SK-N-SH (cell line): ENCODE data around the gene TSPAN10. TPM values are rescaled to one million over a fixed set of nuclear protein-coding genes. Genes with fewer than 3 reads are reported as not detected.

Experiments used
- CTCF ChIA-PET: fragments of 300-600, 350-600 bp; formaldehyde crosslinking; extraction: SDS; loops from one replicate; lab custom pipeline; 2021; lab: Yijun Ruan, JAX
- POLR2A ChIA-PET: fragments of 350-600 bp; sonication (Branson Sonifier 250); formaldehyde crosslinking; extraction: SDS; loops from one replicate; lab custom pipeline; 2020; ENCODE audit warnings: antibody characterized with exemption, inconsistent platforms; lab: Yijun Ruan, JAX
- DNase-seq: peaks from one replicate; pipeline ENCODE4 v3.0.0; 2012
- H2AFZ ChIP-seq: fragments of 200-600 bp; sonication (generic); 2 replicates; pipeline ENCODE4 v1.8.1; 2016; ENCODE audit warnings: antibody characterized with exemption, mild to moderate bottlenecking, low read depth
- H3F3A ChIP-seq: fragments of 200-600 bp; sonication (generic); replicated peaks from 2 replicates; pipeline ENCODE3; 2016; ENCODE audit warnings: antibody characterized with exemption, mild to moderate bottlenecking; ENCODE audit not compliant: insufficient read depth
- H3K27ac ChIP-seq, 2 experiments: fragments of 200-500 bp in 1 of 2; fragments of 200-600 bp in 1 of 2; sonication (Bioruptor generic) in 1 of 2; sonication (generic), shearing (Covaris generic) in 1 of 2; 2 replicates each; pipeline versions ENCODE4 v1.5.1 to v1.6.1; 2014 to 2016; ENCODE audit warnings: low read depth in 2 of 2, inconsistent platforms in 1 of 2, low read length in 1 of 2, mild to moderate bottlenecking in 1 of 2, mixed read lengths in 1 of 2
- H3K27me3 ChIP-seq: fragments of 200-600 bp; sonication (generic), shearing (Covaris generic); 2 replicates; pipeline ENCODE4 v1.6.1; 2016; ENCODE audit warnings: mixed run types; ENCODE audit not compliant: insufficient read depth
- H3K36me3 ChIP-seq, 2 experiments: fragments of 200-500 bp in 1 of 2; fragments of 200-600 bp in 1 of 2; sonication (Bioruptor generic) in 1 of 2; sonication (generic) in 1 of 2; replicated peaks in 1 of 2; 2 replicates each; pipeline versions ENCODE3 to v1.5.1; 2014 to 2016; ENCODE audit warnings: low read length in 1 of 2, mild to moderate bottlenecking in 1 of 2; ENCODE audit not compliant: insufficient read depth in 2 of 2, control insufficient read depth in 1 of 2
- H3K4me1 ChIP-seq, 2 experiments: fragments of 200-500 bp in 1 of 2; fragments of 200-600 bp in 1 of 2; sonication (Bioruptor generic) in 1 of 2; sonication (generic), shearing (Covaris generic) in 1 of 2; 2 replicates each; pipeline versions ENCODE4 v1.5.1 to v1.6.1; 2014 to 2016; ENCODE audit warnings: low read depth in 1 of 2, low read length in 1 of 2, mixed run types in 1 of 2; ENCODE audit not compliant: insufficient read depth in 2 of 2, control insufficient read depth in 1 of 2
- H3K4me2 ChIP-seq: fragments of 200-600 bp; sonication (generic), shearing (Covaris generic); 2 replicates; pipeline ENCODE4 v1.6.1; 2017; ENCODE audit warnings: mixed run types
- H3K4me3 ChIP-seq, 2 experiments: fragments of 200-500 bp in 1 of 2; fragments of 200-600 bp in 1 of 2; sonication (Bioruptor generic) in 1 of 2; sonication (generic), shearing (Covaris generic) in 1 of 2; 2 replicates each; pipeline versions ENCODE4 v1.5.1 to v1.8.1; 2014 to 2016; ENCODE audit warnings: low read depth in 2 of 2, inconsistent platforms in 1 of 2, low read length in 1 of 2, mild to moderate bottlenecking in 1 of 2, mixed read lengths in 1 of 2, moderate library complexity in 1 of 2
- H3K79me2 ChIP-seq: fragments of 200-600 bp; sonication (generic); 2 replicates; pipeline ENCODE4 v1.8.1; 2017; ENCODE audit warnings: mild to moderate bottlenecking; ENCODE audit not compliant: insufficient read depth
- H3K9ac ChIP-seq: fragments of 200-600 bp; sonication (generic); 2 replicates; pipeline ENCODE4 v1.6.1; 2017; ENCODE audit warnings: mixed run types
- H3K9me2 ChIP-seq: fragments of 200-600 bp; sonication (generic); 2 replicates; pipeline ENCODE4 v1.6.1; 2017; ENCODE audit warnings: mixed run types
- H3K9me3 ChIP-seq: fragments of 200-600 bp; sonication (generic); 2 replicates; pipeline ENCODE4 v1.6.1; 2017; ENCODE audit warnings: mixed run types, mild to moderate bottlenecking, moderate library complexity
- H4K20me1 ChIP-seq: fragments of 200-600 bp; sonication (generic); 2 replicates; pipeline ENCODE4 v1.6.1; 2017; ENCODE audit warnings: mild to moderate bottlenecking, mixed run types; ENCODE audit not compliant: insufficient read depth
- CHD2 ChIP-seq: fragments of 150-350 bp; IDR thresholded peaks from 2 replicates; pipeline ENCODE4 v1.6.1; 2018; ENCODE audit warnings: low read length; ENCODE audit not compliant: partially characterized antibody
- ELF1 ChIP-seq: IDR thresholded peaks from 2 replicates; pipeline ENCODE4 v1.4.0; 2012
- EZH2phosphoT487 ChIP-seq: fragments of 200-600 bp; sonication (generic); IDR thresholded peaks from 2 replicates; pipeline ENCODE4 v1.6.1; 2017; ENCODE audit warnings: low read depth, mixed run types, mild to moderate bottlenecking, antibody characterized with exemption, moderate library complexity, borderline replicate concordance
- FOXJ3 ChIP-seq: sonication (generic); formaldehyde crosslinking; IDR thresholded peaks from 2 replicates; pipeline ENCODE4 v1.5.1; 2020; ENCODE audit warnings: mild to moderate bottlenecking, missing genetic modification reagents
- FOXM1 ChIP-seq: IDR thresholded peaks from 2 replicates; pipeline ENCODE4 v1.4.0; 2012; ENCODE audit warnings: low read depth, mild to moderate bottlenecking
- GABPA ChIP-seq: IDR thresholded peaks from 2 replicates; pipeline ENCODE4 v1.4.0; 2012; ENCODE audit warnings: low read depth, mild to moderate bottlenecking
- GATA2 ChIP-seq: sonication (generic); formaldehyde crosslinking; IDR thresholded peaks from 2 replicates; pipeline ENCODE4 v1.5.0; 2020; ENCODE audit warnings: mild to moderate bottlenecking, missing genetic modification reagents
- JUND ChIP-seq: IDR thresholded peaks from 2 replicates; pipeline ENCODE4 v1.4.0; 2012
- MEF2A ChIP-seq: IDR thresholded peaks from 2 replicates; pipeline ENCODE4 v1.4.0; 2012; ENCODE audit warnings: low read depth, borderline replicate concordance
- MXI1 ChIP-seq: IDR thresholded peaks from 2 replicates; pipeline ENCODE4 v1.6.1; 2012; ENCODE audit warnings: mild to moderate bottlenecking, low read depth, low read length, improper control_type of control experiment
- NFIC ChIP-seq: IDR thresholded peaks from 2 replicates; pipeline ENCODE4 v1.4.0; 2012; ENCODE audit warnings: borderline replicate concordance
- NRF1 ChIP-seq: IDR thresholded peaks from 2 replicates; pipeline ENCODE4 v1.6.1; 2012; ENCODE audit warnings: low read depth, mild to moderate bottlenecking, low read length
- RAD21 ChIP-seq: IDR thresholded peaks from 2 replicates; pipeline ENCODE4 v1.6.1; 2012; ENCODE audit warnings: mild to moderate bottlenecking, low read length
- RFX5 ChIP-seq: IDR thresholded peaks from 2 replicates; pipeline ENCODE4 v1.6.1; 2012; ENCODE audit warnings: mild to moderate bottlenecking, improper control_type of control experiment, low read length
- RXRA ChIP-seq: IDR thresholded peaks from 2 replicates; pipeline ENCODE4 v1.4.0; 2012; ENCODE audit warnings: low read depth, mild to moderate bottlenecking, borderline replicate concordance
- SIN3A ChIP-seq: IDR thresholded peaks from 2 replicates; pipeline ENCODE4 v1.6.1; 2012; ENCODE audit warnings: low read depth, mild to moderate bottlenecking, low read length, moderate library complexity, borderline replicate concordance
- SMC3 ChIP-seq: IDR thresholded peaks from 2 replicates; pipeline ENCODE4 v1.6.1; 2012; ENCODE audit warnings: low read depth, low read length, improper control_type of control experiment
- TAF1 ChIP-seq: IDR thresholded peaks from 2 replicates; pipeline ENCODE4 v1.6.1; 2012; ENCODE audit warnings: low read depth, mild to moderate bottlenecking, low read length, moderate library complexity, borderline replicate concordance
- TCF12 ChIP-seq: IDR thresholded peaks from 2 replicates; pipeline ENCODE4 v1.4.0; 2012
- TEAD4 ChIP-seq: IDR thresholded peaks from 2 replicates; pipeline ENCODE4 v1.4.0; 2012; ENCODE audit warnings: mild to moderate bottlenecking, borderline replicate concordance; ENCODE audit not compliant: insufficient read depth
- whole genome bisulfite sequencing: methylation state at CpG from one replicate; pipeline ENCODE4 v1.1.6; 2017; ENCODE audit warnings: low lambda C conversion rate; 5-methylcytosine and 5-hydroxymethylcytosine counted together
- polyA plus RNA-seq, 3 experiments: library from polyadenylated mRNA; depleted of rRNA; stranded (reverse); fragments of >200 nt; gene quantifications; 2 replicates each; pipeline ENCODE4 v1.2.3, GENCODE V29; 2012
- TF ChIP-seq, protein P1 (sequence below): fragments of 200-600 bp; sonication (generic); IDR thresholded peaks from 2 replicates; pipeline ENCODE4 v1.6.1; 2017; ENCODE audit warnings: antibody characterized with exemption, mild to moderate bottlenecking, moderate library complexity
- TF ChIP-seq, protein P2 (sequence below): IDR thresholded peaks from 2 replicates; pipeline ENCODE4 v1.4.0; 2012; ENCODE audit warnings: low read depth, borderline replicate concordance

Gene TSPAN10
- polyA plus RNA-seq, 1 of the 3 experiments (the other 2 are of a cell fraction) = 6.0 TPM

DNA sequence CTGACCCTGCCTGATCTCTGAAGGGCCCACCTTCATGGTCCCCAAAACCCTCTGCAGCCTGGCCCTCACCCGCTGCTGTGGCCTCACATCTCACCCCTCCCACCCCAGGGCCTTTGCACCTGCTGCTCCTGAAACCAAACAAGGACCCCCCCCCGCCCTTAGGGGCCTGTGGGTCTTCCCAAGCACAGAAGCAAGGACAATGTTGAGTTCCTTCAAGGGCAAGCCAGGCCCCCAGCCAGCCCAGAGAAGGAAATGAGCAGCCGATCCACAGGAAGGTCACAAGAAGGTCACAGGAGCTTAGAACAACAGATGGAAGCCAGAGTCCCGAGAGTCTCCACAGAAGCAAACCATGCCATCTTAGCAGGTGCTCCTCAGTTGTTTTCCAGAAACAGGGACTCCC is 19.8 kb downstream of the TSPAN10 start (continued):
- TF ChIP-seq TEAD4 (no peak), GATA2 (CRISPR knock-in tag) (no peak), NRF1 (no peak)
- TF ChIP-seq, protein P1, sequence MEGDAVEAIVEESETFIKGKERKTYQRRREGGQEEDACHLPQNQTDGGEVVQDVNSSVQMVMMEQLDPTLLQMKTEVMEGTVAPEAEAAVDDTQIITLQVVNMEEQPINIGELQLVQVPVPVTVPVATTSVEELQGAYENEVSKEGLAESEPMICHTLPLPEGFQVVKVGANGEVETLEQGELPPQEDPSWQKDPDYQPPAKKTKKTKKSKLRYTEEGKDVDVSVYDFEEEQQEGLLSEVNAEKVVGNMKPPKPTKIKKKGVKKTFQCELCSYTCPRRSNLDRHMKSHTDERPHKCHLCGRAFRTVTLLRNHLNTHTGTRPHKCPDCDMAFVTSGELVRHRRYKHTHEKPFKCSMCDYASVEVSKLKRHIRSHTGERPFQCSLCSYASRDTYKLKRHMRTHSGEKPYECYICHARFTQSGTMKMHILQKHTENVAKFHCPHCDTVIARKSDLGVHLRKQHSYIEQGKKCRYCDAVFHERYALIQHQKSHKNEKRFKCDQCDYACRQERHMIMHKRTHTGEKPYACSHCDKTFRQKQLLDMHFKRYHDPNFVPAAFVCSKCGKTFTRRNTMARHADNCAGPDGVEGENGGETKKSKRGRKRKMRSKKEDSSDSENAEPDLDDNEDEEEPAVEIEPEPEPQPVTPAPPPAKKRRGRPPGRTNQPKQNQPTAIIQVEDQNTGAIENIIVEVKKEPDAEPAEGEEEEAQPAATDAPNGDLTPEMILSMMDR = no peak
- TF ChIP-seq, protein P2, sequence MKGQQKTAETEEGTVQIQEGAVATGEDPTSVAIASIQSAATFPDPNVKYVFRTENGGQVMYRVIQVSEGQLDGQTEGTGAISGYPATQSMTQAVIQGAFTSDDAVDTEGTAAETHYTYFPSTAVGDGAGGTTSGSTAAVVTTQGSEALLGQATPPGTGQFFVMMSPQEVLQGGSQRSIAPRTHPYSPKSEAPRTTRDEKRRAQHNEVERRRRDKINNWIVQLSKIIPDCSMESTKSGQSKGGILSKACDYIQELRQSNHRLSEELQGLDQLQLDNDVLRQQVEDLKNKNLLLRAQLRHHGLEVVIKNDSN = no peak

DNA sequence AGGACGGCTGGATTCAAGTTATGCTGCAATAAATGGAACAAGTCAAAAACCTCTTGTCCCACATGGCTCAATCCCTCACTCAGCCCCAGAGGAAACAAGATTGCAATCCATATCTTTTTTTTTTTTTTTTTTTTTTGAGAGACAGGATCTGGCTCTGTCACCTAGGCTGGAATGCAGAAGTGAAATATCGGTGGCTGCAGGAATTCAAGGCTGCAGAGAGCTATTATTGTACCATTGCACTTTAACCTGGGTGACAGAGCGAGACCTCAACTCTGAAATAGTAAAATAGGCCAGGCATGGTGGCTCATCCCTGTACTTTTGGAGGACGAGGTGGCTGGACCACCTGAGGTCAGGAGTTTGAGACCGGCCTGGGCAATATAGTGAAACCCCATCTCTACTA is 22.0 kb downstream of the TSPAN10 start:
- ChIA-PET CTCF (no interaction called here), POLR2A (interaction anchor here (0.6 kb wide), 1 partner anchor 12 kb away, joined by 3 read pairs; no protein-coding TSS in a partner anchor)
- 77% methylated on average over 5 of the region's 5 CpGs for WGBS

More for the DNA sequence above, 22.0 kb downstream of the TSPAN10 start:
- DNase-seq = no peak
- H3K9me2 ChIP-seq = no peaks in the 10 kb centered on the region
- H3K4me1 ChIP-seq = no peaks in the 10 kb centered on the region
- H2AFZ ChIP-seq = no peak overlapping the region
- TF ChIP-seq SMC3 (no peak), FOXM1 (no peak), SIN3A (no peak), TCF12 (no peak), NRF1 (no peak), EZH2phosphoT487 (no peak), RXRA (no peak), TAF1 (no peak), GATA2 (CRISPR knock-in tag) (no peak), FOXJ3 (no peak), MXI1 (no peak), GABPA (no peak), NFIC (no peak), JUND (no peak), CHD2 (no peak), ELF1 (no peak), MEF2A (no peak), RFX5 (no peak), RAD21 (no peak)
- TF ChIP-seq, protein P1 = no peak
- H3K36me3 ChIP-seq = no peaks in the 10 kb centered on the region
- H3K9ac ChIP-seq = no peak overlapping the region
- H3F3A ChIP-seq = peaks cover 10% of the 10 kb centered on the region
- H3K79me2 ChIP-seq = no peaks in the 10 kb centered on the region
- no peaks in the 10 kb centered on the region for H3K27me3 ChIP-seq
- H3K9me3 ChIP-seq = no peaks in the 10 kb centered on the region
- no peaks in the 10 kb centered on the region for H4K20me1 ChIP-seq
- H3K27ac ChIP-seq = no peak overlapping the region
- no peak overlapping the region for H3K4me2 ChIP-seq
- no peak overlapping the region for H3K4me3 ChIP-seq
